Femur (tissue), 1 donor: ENCODE data around the gene XPOT.

ENCODE experiments used
- DNase-seq: peaks from one replicate; pipeline ENCODE4 v3.0.0-alpha.2; 2017

The XPOT gene

DNA sequence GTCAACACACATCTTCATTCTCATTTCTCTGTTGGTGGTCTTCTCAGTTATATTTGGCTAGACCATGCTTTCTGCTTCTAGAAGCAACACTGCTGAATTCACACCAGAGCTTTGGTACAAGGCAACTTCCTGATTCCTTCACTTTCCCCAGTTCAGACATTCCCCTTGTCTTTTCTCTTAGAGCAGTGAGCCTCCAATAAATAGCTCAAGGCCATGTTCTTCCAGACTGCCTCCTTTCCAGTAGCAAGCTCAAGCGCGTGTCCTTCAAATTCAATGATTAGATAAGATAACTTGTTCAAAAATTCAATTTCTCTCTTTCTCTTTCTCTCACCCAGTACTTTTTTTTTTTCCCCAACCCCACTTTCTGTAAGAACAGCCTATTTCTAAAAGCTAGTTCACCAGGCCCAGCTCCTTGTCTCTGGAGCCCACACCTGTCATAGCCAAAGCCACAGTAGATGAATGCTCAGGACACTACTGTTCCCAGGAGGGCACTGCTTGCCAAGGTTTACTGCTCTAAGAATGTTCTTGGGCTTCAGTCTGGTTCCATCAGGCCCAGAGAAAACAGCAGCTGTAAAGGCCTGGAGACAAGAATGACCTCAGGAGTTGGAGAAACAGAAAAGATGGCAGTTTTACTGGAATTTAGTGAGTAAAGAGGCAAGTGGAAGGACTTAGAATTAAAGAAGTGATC lies 65.4 kb downstream of the XPOT start:
- no peak for DNase-seq

DNA sequence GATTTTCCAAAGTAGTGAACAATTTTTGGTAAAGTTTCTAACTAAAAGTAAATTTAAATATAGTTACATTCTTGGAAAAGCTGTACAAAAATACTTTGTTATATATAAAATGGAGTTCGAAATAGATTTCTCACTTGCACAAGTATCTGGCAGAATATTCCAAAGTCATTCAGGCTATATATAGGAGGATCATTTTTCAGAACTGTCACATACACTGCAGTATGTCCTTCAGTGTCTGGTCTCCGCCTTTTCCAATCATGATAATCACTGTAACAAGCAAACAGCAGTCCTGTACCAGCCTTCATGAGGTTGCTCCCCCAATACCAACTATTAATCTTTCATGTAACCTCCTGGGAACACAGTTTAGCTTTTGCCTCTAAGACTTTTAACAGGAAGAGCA lies 66.3 kb downstream of the XPOT start:
- DNase-seq, result no peak

DNA sequence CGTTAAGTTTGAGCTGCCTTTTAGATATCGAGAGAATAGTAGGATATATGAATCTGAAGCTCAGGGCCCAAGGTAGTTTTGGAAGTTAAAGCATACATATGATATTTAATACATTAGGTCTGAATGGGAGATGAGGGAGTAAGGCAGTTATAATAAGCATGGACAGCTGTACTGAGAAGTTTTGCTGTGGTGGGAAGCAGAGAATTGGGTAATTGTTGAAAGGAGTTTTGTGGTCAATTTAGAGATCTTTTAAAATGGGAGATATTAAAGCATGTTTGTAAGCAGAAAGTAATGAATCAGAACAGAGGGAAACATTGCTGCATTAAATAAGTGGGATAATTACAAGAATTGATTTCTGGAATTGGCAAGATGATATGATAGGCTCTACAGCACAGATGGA lies 69.0 kb downstream of the XPOT start:
- DNase-seq, result no peak

DNA sequence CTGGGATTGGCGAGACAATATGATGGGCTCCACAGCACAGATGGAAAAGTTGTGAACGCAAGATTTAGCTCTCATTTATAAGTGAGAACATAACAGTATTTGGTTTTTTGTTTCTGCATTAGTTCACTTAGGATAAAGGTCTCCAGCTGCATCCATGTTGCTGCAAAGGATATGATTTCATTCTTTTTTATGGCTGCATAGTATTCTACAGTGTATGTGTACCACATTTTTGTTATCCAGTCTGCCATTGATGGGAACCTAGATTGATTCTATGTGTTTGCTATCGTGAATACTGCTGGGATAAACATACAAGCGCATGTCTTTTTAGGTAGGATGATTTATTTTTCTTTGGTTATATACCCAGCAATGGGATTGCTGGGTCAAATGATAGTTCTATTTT lies 71.3 kb downstream of the XPOT start:
- no peak for DNase-seq

GRCh38 chr12:64476844-64477243 lies 72.7 kb downstream of the XPOT start:
- DNase-seq, result no peak

GRCh38 chr12:64478661-64479060 lies 74.5 kb downstream of the XPOT start:
- DNase-seq, result no peak

DNA sequence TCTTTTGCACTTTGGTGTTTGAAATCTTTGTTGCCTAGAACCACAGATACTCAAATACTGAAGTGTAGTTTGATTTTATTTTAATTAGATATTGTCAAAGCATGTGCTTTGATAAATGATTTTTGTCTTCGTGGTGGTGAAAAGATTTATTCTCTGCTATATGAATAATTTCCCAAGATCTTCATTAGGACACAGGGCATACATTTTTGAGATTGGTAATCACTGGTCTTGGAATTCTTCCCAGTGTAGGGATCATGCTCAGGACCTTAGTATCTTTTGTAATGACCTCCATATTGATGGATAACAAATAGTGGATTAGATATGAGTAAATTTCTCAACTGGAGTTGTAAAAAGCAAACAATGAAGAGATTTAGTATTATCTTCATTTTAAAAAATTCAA lies 76.0 kb downstream of the XPOT start:
- DNase-seq, result no peak

DNA sequence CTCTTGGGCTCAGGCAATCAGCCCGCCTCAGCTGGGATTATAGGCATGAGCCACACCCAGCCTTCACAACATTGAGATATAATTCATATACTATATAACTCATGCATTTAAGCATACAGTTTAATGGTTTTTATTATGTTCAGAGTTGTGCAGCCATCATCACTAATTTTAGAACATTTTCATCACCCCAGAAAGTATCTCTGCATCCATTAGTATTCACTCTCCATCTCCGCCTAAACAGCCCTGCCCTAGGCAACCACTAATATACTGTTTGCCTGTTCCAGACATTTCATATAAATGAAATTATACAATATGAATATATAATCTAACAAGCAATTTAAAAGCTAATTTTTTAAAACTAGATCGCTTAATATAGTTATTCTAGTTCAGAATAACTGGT lies 82.5 kb downstream of the XPOT start:
- DNase-seq, result no peak

DNA sequence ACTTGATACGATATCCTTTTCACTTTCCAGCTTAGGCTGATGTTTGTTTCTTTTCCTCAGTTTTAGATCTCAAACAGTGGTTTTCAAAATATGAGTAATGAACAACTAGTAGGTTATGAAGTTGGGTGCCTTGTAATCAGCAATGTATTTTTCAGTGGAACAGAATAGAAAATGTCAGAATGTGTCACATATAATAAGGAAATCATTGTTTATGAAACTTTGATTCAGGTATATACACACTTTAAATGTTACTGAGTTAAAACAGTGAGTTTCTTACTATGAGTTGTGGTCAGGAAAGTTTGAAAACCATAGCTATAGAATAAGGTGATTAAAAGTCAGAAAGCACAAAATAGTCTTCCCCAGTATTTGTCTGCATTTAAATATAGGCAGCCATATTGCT lies 87.5 kb downstream of the XPOT start:
- no peak for DNase-seq

DNA sequence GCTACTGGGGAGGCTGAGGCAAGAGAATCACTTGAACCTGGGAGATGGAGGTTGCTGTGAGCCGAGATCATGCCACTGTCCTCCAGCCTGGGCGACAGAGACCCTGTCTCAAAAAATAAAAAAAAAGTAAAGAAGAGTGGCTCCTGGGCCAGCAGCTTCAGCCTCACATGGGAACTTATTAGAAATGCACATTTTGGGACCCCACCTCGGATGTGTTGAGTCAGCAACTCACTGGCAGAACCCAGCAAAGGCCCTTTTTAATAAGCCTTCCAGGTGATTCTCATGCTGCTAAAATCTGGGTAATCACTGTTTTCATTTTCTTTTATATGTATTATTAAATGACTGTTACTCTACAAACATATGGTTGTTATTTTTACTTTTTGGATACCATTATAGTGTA lies 89.3 kb downstream of the XPOT start:
- no peak for DNase-seq

- no peak for DNase-seq
Measured at GRCh38 chr12:64494998-64495729, 91.0 kb downstream of the XPOT start.

- DNase-seq, result no peak
Measured at GRCh38 chr12:64496839-64497400, 92.7 kb downstream of the XPOT start.

GRCh38 chr12:64497484-64497883 lies 93.3 kb downstream of the XPOT start:
- no peak for DNase-seq

DNA sequence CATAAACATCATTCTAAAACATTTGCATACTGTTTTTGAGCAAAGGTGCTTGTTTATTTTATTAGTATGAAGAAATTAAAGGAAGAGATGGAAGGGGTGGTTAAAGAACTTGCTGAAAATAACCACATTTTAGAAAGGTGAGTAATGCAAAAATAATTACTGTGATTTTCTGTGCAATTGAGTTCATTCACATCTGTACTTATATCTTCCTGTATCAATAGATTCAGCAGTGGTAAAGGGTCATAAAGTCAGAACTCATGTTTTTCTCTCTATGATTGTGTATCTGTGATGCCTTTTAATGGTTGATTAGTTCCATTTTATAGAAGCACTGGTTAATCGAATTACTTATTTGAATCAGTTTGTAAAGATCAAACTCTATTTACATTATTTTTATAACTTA lies 93.7 kb downstream of the XPOT start:
- DNase-seq, result no peak

- no peak for DNase-seq
Measured at GRCh38 chr12:64500394-64500793, 96.2 kb downstream of the XPOT start.
